Fibroblast of skin of abdomen (primary cell): Measurements from ENCODE around the gene TBRG1.
A peak's percentile ranks its signal among the peaks of the same experiment; 100 is the strongest.

Experiments
- DNase-seq: peaks from one replicate; pipeline ENCODE4 v3.0.0-alpha.2; 2013

Gene TBRG1

DNA sequence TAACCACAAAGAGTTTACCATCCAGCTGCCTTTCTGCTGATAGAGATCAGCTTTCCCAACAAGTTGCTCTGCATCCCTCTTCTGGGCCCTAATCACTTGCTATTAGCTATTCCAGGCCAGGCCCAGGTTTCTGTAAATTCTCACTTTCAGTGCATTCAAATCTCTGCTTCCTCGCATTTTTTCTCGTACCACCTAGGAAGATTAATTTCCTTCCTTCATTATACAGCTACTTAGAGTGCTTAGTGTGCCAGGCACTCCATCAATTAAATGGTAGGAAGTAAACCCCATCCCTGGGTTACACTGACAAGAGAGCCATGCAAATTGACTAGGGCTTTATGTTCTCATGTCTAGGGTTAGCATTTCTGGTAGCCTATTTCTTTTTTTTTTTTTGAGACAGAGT is 41.2 kb downstream of the TBRG1 start:
- no peak for DNase-seq

DNA sequence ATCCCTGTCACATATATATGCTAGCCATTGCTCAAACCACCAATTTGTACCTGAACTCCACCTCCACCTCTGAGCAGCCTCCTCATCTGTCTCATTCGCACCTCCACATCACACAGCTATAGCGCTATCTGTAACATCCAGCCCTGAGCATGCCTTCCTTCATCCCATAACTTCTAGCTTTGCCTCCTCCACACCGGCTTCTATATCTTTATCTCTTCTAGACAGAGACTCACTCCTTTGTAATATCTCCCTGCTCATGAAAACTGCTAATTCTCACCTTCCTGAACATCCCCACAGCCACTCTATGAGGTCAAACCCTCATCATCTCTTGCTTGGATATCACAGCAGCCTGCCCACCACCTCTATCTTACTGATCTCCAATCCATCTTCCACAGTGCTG is 44.9 kb downstream of the TBRG1 start:
- no peak for DNase-seq

DNA sequence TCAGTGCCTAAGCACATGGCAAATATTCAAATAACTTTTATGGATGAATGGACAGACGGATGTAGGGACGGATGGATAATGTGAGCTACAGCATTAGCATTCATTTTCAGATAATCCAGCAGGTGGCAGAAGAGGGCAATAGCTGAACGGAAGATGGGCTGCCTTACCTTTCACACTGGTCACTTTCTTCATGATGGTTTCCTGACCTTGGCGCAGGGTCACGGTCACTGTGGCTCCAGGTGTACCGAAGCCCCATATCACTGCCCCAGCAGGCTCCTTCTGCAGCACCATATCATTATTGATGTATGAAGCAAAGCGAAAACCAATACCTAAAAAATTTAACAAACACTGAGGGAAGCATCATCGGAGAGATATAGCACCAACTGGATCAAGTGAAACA is 46.5 kb downstream of the TBRG1 start:
- peak; percentile 12 for DNase-seq

DNA sequence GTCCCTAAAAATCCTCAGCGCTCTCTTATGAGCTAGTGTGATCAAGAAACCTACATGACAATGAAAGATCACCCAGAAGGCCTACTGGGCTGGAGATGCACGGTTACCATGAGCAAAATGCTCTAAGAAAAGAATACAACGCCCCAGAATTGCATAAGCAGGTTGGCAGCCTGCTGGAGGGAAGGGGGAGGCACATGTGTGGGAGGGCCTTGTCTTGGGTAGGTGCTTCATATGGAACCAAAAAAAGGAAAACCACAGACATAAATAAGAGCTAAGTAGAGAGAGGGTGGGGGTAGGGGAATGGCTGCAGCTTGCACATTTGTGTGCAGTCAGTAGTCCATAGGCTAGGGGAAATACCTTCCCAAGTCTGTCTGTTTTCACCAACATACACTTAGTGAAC is 48.1 kb downstream of the TBRG1 start:
- DNase-seq = peak; percentile 9

DNA sequence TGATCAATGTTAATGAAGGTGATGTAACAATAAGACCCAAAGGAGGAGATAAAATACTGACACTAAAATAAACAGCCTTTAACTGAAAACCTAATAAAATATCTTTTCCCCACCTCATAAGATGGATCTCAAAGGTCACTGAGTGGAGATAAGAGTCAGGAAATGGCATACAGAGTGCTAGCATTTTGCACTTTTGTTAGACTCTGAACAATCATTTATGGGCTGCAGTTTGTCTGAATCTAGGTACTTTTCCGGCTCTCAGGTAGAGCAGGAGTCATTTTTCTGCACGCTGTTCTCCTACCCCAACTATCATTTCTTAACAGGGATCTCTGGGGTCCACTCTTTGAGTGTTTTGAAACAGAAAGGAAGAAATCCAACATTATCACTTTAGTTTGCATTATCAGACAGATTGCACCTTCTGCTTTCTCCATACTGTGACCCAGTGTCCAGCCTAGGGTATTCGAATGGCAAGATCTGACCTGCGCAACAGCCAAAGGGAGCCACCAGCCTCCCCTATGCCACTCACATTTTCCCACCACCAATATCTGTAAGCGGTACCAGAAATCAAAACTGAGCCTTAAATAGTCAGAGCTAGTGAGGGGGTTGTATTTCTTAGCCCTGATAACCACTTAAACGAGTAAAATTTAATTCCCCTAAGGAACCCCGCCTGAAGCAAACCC is 50.0 kb downstream of the TBRG1 start:
- no peak for DNase-seq

DNA sequence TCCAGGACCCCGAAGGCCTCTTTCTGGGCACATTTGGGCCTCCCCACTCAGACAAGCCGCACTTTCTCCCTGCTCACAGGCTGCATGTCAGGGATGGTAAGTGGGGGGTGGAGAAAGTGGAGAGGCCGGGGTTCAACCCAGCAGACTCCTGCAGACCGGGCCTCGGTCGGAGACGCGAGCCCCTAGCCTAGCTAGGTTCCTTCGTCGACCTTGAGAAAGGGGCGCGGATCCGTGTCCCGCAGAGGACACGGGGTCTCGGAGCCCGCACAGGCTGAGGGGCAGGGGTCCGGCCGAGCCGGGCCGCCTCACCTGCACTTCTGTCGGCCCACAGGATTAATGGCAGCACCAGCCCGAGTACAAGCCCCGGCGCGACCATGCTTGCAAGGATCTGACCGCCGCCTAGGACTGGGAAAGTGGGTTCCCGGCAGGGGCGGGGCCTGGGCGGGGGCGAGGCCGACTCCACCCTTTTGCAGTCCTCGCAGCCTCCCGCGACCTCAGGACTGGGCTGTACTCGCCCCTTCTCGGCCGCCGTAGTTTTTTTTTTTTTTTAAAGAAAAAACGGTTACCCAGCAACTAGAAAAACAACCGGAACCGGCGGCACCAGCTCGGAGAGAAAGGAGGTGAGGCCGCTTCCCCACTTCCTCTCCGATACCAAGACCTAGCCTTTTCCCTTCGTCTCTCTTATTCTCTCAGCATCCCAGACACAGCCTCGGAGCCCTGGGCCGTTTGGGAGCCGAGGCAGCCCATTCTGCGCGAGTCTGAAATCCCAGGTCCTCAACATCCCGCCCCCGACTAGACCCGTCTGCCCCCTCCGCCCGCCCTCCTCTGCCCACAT is 50.9 kb downstream of the TBRG1 start, which contains the start of the genes SIAE and SPA17:
Gene SIAE, minus strand, starts transcription at position 407 of the 835 bp plus-strand sequence. Its CDS starts 31 bp downstream, at position 376.
Gene SPA17, plus strand, starts transcription at position 572 of the 835 bp plus-strand sequence. CDS start 1,361 bp downstream, outside the sequence.
- peak; percentile 97 for DNase-seq

DNA sequence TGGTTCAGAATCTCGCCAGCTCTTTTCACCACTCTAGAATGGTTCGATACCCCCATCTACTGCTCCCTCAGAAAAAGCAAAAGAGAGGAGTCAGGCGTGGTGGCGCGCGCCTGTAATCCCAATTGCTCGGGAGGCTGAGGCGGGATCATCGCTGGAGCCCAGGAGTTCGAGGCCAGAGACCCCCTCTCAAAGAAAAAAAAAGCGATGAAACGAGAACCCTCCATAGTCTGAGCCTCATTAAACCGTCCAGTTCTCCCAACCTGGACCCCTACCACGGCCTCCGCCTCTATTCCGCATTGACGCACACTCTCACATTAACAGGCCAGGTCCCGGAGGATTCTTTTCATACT is 51.5 kb downstream of the TBRG1 start:
- DNase-seq = no peak

DNA sequence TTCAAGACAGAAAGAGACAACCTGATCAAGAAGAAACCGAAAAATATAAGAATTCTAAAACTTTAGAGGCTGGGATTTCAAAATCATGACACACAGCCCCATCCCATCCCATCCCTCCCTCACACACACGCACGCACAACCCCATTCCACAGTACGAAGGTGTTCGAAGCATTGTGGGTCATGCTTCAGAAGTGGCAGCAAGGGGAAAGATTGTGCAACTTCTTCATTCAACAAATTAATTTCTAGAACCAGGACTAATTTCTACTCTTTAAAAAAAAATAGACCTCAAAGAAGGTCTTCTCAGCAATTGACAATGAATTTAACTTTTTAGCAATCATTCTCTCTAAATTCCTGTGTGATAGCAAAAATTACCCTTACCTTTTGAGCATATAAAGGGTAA is 51.9 kb downstream of the TBRG1 start:
- DNase-seq = no peak

DNA sequence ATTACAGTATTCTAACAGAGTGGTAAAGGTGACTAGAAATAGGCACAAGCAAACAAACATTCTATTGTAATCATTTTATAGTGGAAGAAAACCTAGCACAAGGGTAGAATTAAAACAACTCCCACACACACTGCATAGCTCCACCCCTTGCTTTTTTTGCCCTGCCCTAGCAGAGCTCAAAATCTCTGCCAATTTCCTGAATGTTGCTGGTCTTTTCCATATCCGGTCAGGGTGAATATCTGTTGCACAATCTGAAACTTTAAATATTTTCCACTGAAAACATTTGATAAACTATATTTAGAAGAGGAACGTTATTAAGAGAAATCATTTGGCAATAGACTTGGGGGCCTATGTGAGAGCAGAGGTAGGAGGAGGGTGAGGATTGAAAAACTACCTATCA is 53.7 kb downstream of the TBRG1 start:
- DNase-seq = no peak

DNA sequence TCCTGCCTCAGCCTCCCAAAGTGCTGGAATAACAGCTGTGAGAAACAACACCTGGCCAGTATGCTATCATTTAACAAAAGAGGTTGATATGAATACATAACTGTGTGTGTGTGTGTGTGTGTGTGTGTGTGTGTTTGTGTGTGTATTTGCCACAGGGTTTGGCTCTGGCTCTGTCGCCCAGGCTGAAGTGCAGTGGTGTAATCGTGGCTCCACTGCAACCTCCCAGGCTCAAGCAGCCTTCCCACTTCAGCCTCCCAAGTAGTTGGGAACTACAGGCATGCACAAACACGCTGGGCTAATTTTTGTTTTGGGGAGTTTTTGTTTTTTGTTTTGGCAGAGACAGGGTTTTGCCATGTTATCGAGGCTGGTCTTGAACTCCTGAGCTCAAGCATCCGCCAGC is 55.8 kb downstream of the TBRG1 start:
- DNase-seq = no peak

DNA sequence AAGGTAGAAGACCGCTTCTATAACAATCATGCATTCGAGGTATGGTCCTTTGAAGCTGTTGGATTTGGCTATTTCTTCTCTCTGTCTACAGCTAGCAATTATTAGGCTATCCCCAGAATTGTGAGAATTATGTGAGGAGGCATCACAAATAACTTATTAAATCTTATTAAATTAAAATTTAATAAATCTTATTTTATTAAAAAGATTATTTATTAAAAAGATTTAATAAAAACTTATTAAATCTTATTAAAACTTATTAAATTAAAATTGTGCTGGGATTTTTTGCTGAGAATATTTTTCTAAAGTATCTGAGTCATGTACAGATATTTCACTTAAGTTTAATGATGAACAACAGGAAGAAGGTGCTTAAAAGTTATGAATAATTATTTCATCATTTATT is 58.8 kb downstream of the TBRG1 start:
- DNase-seq = no peak

DNA sequence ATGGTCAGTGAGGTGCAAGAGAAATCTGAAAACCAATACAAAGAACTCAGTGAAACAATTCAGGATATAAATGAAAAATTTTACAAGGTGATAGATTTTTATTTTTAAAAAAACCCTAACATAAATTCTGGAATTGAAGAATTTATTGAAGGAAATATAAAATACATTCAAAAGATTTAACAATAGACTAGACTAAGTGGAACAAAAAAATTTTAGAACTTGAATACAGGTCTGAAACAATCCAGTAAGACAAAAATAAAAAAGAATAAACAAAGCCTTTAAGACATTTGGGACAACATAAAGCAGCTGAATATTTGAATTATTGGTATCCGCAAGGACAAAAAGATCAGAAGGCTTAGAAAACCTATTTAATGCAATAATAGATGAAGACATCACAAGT is 59.8 kb downstream of the TBRG1 start:
- DNase-seq = no peak
